Prostate gland (tissue), 2 donors: Measurements from ENCODE around the gene UNK. TPM values are rescaled to one million over a fixed set of nuclear protein-coding genes. Genes with fewer than 3 reads are reported as not detected.

Experiments
- DNase-seq: peaks from one replicate; pipeline ENCODE4 v3.0.0-alpha.2; 2019; ENCODE audit warnings: low spot score
- H3K27ac ChIP-seq, 2 donors: fragments of 200-600 bp; sonication (generic); 2 replicates each; pipeline ENCODE4 v1.5.1; 2017 to 2019
- H3K27me3 ChIP-seq: fragments of 200-600 bp; sonication (generic); replicated peaks from 2 replicates; pipeline ENCODE4 v1.5.1; 2019; ENCODE audit not compliant: insufficient read depth
- H3K36me3 ChIP-seq, 2 donors: fragments of 200-600 bp; sonication (generic); 1 replicate in 1 of 2; 2 replicates in 1 of 2; pipeline versions ENCODE4 v1.5.1 to v1.8.1; 2017 to 2019
- H3K4me1 ChIP-seq: fragments of 200-600 bp; sonication (generic); replicated peaks from 2 replicates; pipeline ENCODE4 v1.5.1; 2019
- H3K4me3 ChIP-seq, 2 donors: fragments of 200-600 bp; sonication (generic); 2 replicates each; pipeline ENCODE4 v1.5.1; 2017 to 2019
- H3K9me3 ChIP-seq: fragments of 200-600 bp; sonication (generic); 2 replicates; pipeline ENCODE4 v1.5.1; 2017
- CTCF ChIP-seq, 4 experiments: fragments of 200-600 bp in 2 of 4; fragments of 450-650 bp in 2 of 4; sonication (generic) in 2 of 4; IDR thresholded peaks; 1 replicate in 3 of 4; 2 replicates in 1 of 4; pipeline ENCODE4 v1.5.1; 2016 to 2019; ENCODE audit warnings: antibody characterized with exemption in 4 of 4, mild to moderate bottlenecking in 2 of 4, moderate library complexity in 2 of 4
- POLR2A ChIP-seq: fragments of 450-650 bp; IDR thresholded peaks from one replicate; pipeline ENCODE4 v1.6.1; 2016; ENCODE audit warnings: antibody characterized with exemption, mild to moderate bottlenecking
- POLR2AphosphoS5 ChIP-seq: sonication (generic); formaldehyde crosslinking; IDR thresholded peaks from one replicate; pipeline ENCODE4 v1.6.1; 2017; ENCODE audit warnings: antibody characterized with exemption
- WGBS: methylation state at CpG from one replicate; pipeline ENCODE4 v1.1.5; 2018; 5-methylcytosine and 5-hydroxymethylcytosine counted together
- intact Hi-C: fragments of 100-400 bp; cut with DNase I; formaldehyde crosslinking; loops from one replicate; pipeline ENCODE4 v1.14.2; 2022
- total RNA-seq, 2 donors: library from RNA; depleted of rRNA; stranded (reverse); fragments of >200 nt; gene quantifications; one replicate each; pipeline ENCODE4 v1.1.0, GENCODE V29; 2016

Gene UNK
- total RNA-seq, 2 donors from 2014 or later = 68.9 to 72.5 TPM

GRCh38 chr17:75739174-75739573 lies 45.4 kb upstream of the UNK start:
- no peaks in the 10 kb centered on the region for H3K36me3 ChIP-seq
- TF ChIP-seq CTCF (IDR thresholded peaks at IDR 0.05) (no peak), POLR2A (no peak)
- H3K27ac ChIP-seq = no peak overlapping the region
- DNase-seq = no peak
- H3K9me3 ChIP-seq = no peaks in the 10 kb centered on the region
- 91% methylated on average over 7 of the region's 7 CpGs for WGBS
- intact Hi-C loops = no loop called here
- H3K4me1 ChIP-seq = no peaks in the 10 kb centered on the region
- H3K27me3 ChIP-seq = no peaks in the 10 kb centered on the region
- H3K4me3 ChIP-seq = no peak overlapping the region

GRCh38 chr17:75739801-75740200 lies 44.8 kb upstream of the UNK start:
- Histone ChIP-seq H3K27ac (no peak overlapping the region), H3K27me3 (no peaks in the 10 kb centered on the region), H3K36me3 (no peaks in the 10 kb centered on the region), H3K9me3 (no peaks in the 10 kb centered on the region), H3K4me3 (no peak overlapping the region), H3K4me1 (no peaks in the 10 kb centered on the region)
- no peak for TF ChIP-seq CTCF (IDR thresholded peaks at IDR 0.05)
- TF ChIP-seq POLR2A = no peak
- no peak for TF ChIP-seq POLR2AphosphoS5
- WGBS = 91% methylated on average over 11 of the region's 14 CpGs
- no peak for DNase-seq
- intact Hi-C loops = loop anchor here (10.0 kb wide), 2 partner anchors 225 to 315 kb away; partner anchors contain the start of genes CASKIN2 and TSEN54

- TF ChIP-seq CTCF (IDR thresholded peaks at IDR 0.05) (no peak), POLR2A (no peak), POLR2AphosphoS5 (no peak)
- intact Hi-C loops = loop anchor here (10.0 kb wide), 2 partner anchors 225 to 315 kb away; partner anchors contain the start of genes CASKIN2 and TSEN54
- WGBS = 89% methylated on average over 16 of the region's 17 CpGs
- H3K9me3 ChIP-seq = no peaks in the 10 kb centered on the region
- H3K27ac ChIP-seq = no peak overlapping the region
- no peaks in the 10 kb centered on the region for H3K27me3 ChIP-seq
- H3K36me3 ChIP-seq = no peaks in the 10 kb centered on the region
- no peak overlapping the region for H3K4me3 ChIP-seq
- H3K4me1 ChIP-seq = no peaks in the 10 kb centered on the region
- DNase-seq = no peak
These were observed 44.4 kb upstream of the UNK start for GRCh38 chr17:75740215-75740614.

- no peak for DNase-seq
- TF ChIP-seq POLR2AphosphoS5 (no peak), POLR2A (no peak), CTCF (IDR thresholded peaks at IDR 0.05) (no peak)
- H3K27ac ChIP-seq = no peak overlapping the region
- H3K4me1 ChIP-seq = no peaks in the 10 kb centered on the region
- intact Hi-C loops = loop anchor here (10.0 kb wide), 2 partner anchors 226 to 316 kb away; partner anchors contain the start of genes CASKIN2 and TSEN54
- no peaks in the 10 kb centered on the region for H3K36me3 ChIP-seq
- H3K27me3 ChIP-seq = no peaks in the 10 kb centered on the region
- H3K9me3 ChIP-seq = no peaks in the 10 kb centered on the region
- WGBS = 86% methylated on average over 17 of the region's 17 CpGs
- no peak overlapping the region for H3K4me3 ChIP-seq
These were observed 44.0 kb upstream of the UNK start for GRCh38 chr17:75740631-75741077.

- H3K27me3 ChIP-seq = no peaks in the 10 kb centered on the region
- no peaks in the 10 kb centered on the region for H3K4me1 ChIP-seq
- DNase-seq = no peak
- TF ChIP-seq POLR2AphosphoS5 = no peak
- TF ChIP-seq CTCF (IDR thresholded peaks at IDR 0.05) = no peak
- no peak for TF ChIP-seq POLR2A
- H3K9me3 ChIP-seq = no peaks in the 10 kb centered on the region
- WGBS = 92% methylated on average over 12 of the region's 25 CpGs
- H3K27ac ChIP-seq = no peak overlapping the region
- no peak overlapping the region for H3K4me3 ChIP-seq
- H3K36me3 ChIP-seq = no peaks in the 10 kb centered on the region
- intact Hi-C loops = loop anchor here (10.0 kb wide), 2 partner anchors 228 to 318 kb away; partner anchors contain the start of genes CASKIN2 and TSEN54
These were observed 42.3 kb upstream of the UNK start for GRCh38 chr17:75742337-75742736.
